Activated CD4-positive, CD25-positive, alpha-beta regulatory T cell treated with anti-CD3 and anti-CD28 coated beads, Interleukin-2, amount 50 U/mL, for 72 hours (primary cell): ENCODE data around the gene UNC5B.
"Not testable (repeated sequence)": the region's sequence is repeated elsewhere in the genome, so short reads cannot be mapped to it uniquely, and the experiment has no call there.

Experiments used
- DNase-seq: peaks from one replicate; pipeline ENCODE4 v3.0.0; 2021

Gene UNC5B

DNA sequence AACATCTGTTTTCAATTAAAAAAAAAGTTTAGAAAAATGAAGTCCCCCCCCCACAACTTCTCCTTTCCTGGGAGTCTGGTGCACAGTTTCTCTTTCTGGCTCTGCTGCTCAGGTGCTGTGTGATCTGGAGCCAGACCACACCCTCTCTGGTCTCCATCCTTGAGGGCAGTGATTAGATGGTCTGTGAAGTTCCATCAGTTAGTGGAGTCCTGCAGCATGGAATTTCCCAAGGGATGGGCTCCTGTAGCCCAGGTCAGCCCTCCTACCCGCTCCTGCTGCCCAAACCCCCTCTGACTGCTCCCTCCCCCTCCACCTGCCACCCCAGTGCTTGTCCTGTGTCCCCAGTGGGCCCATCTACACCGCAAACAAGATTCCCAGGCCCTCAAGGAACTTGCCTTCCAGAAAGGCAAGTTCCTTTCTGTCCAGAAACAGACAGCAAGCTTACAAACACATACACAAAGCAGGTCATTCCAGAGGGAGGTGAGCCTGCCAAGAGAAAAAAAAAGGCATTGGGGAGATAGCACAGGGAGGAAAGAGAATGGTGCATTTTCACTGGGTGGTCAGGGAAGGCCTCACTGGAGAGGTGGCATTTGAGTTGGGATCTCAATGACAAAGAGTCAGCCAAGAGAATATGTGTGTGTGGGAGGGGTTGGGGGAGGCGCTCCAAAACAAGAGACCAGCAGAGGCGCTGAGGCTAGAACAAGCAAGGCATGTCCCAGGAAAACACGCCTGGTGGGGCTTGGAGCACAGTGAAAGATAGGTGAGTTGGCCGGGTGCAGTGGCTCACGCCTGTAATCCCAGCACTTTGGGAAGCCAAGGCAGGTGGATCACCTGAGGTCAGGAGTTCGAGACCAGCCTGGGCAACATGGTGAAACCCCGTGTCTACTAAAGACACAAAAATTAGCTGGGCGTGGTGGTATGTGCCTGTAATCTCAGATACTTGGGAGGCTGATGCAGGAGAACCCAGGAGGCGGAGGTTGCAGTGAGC lies 57.2 kb downstream of the UNC5B start:
- no peak for DNase-seq

DNA sequence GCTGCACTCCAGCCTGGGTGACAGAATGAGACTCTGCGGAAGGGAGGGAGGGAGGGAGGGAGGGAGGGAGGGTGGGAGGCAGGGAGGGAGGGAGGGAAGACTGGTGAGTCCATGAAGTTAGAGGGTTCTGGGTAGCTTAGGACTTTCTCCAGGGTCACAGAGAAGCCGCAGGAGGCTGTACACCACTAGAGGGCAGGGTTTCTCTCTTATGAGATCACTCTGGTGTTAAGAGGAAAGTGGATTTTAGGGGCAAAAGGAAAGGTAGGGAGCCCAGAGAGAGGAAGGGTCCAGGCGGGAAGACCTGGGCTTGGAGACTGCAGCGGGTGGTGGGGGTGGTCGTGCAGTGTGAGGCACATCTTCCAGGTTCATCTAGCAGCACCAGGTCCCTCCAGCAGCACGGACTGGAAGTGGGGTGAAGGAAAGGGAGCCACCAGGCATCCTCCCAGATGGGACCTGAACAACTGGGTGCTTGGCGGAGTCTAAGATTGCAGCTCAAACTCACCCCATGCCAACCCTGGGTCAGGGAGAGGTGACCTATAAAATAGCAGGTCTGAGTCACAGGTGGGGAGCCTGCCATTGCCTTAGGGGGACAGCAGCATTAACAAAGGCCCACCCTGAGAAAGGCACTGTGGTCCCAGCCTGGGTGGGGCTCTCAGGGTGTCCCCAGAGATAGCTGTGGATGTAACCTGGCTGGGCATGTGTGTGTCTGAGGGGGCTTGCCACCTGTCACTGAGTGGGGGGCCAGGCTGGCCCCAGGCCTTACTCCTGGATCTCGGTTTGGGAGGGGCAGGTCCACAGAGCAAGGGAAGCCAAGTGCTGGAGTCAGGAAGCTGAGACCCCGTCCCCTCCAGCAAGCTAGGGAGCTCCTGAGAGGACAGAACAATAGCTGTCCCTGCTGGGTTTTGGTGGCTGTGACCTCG lies 58.2 kb downstream of the UNC5B start:
- DNase-seq: no peak

DNA sequence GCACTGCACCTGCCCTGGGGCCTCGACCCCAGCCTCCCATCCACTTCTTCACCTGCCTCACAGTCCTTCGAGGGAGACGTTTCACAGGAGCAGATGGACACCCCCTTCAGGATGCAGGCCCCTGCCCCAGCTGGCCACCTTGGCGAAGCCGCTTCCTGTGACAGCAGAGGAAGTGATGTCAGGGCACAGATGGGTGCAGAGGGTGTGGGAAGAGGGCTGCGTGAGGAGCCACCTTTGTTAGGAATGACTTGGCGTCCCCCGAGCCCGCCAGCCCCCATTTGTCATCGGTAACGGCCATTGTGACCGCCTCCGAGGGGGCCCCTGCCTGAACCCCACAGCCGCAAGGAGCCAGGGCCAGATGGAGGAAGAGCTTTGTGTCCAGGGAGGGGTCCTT lies 59.3 kb downstream of the UNC5B start:
- no peak for DNase-seq

GRCh38 chr10:71272056-71272771 lies 59.8 kb downstream of the UNC5B start:
- no peak for DNase-seq

GRCh38 chr10:71272974-71273373 lies 60.6 kb downstream of the UNC5B start:
- not testable (repeated sequence) for DNase-seq

DNA sequence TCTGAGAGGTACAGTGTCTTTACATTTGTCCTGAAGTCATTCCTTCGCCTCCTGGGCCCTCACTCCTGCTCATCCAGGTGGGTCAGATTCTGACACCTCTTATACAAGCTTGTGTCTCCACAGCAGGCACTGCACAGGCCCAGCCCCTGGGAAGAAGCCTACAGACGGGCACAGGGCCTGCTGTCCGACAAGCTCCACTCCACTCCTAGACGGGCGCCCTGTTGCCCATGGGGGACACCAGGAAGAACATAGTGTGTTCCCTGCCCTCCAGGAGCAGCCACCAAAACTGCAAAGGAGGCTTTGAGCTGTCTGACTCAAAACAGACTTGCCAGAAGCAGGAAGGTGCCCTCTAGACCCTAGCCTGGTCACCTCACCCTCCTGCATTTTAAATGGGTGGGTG lies 61.1 kb downstream of the UNC5B start:
- DNase-seq: no peak

GRCh38 chr10:71274901-71275796 lies 62.8 kb downstream of the UNC5B start:
- DNase-seq: no peak

DNA sequence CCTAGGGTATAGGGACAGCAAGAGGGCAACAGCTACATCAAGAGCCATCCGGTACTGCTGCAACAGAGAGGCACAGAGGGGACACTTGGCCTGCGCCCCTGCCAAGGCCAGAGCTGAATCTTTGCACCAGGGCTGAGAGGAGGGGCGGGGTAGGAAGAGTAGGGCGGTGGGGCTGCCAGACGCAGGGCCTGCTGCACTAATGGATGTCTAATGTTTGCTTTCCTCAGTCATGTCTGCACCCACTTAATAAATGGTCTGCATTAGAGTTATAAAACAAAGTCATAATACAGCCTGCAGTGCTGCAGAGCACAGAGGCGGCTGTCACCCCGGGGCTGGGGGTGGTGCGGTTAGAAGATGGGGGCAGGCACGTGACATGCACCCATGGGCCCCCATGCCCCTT lies 64.5 kb downstream of the UNC5B start:
- no peak for DNase-seq

- no peak for DNase-seq
Observed at GRCh38 chr10:71277914-71278665, 65.7 kb downstream of the UNC5B start.

DNA sequence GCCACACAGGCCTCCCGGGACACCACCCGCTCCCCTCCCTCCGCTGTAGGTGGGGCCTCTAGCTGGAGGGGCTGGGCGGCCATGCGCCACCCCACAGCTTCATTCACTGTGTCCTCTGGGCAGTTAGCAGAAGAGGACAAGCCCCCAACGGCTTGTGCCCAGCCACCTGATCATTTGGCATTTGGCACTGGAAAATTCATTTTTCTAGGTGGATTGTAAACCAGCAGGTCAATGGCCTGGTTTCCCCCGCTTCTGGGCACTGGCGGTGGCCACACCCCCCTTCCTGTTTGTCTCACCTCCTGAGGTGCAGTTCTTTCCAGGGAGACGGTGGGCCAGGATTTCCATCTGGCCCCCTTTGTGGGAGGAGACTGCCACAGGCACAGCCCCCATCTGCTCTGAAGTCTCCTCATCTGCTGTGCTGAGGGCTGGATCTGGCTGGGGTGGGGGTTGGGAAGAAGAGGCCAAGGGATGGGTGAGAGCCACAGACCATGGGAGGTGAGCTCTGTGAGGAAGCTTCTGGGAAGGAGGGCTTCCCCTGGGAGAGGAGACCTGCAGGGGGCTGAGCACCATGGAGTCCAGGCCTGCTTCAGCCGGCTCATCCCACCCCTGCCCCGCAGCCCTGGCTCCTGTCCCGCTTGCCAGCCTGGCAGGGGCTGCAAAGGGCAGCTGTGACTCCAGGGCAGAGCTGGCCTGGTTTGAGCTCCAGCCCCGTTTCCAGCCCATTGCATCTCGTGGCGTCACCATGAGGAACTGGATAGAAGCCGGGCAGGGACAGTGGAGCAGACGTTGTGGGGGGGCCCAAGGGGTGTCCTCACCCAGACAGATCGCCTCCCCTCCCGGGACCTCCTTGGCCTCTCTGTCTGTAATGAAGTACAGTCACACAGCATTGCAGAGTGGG lies 66.6 kb downstream of the UNC5B start:
- DNase-seq: no peak

- no peak for DNase-seq
Observed at GRCh38 chr10:71279590-71280170, 67.3 kb downstream of the UNC5B start.

DNA sequence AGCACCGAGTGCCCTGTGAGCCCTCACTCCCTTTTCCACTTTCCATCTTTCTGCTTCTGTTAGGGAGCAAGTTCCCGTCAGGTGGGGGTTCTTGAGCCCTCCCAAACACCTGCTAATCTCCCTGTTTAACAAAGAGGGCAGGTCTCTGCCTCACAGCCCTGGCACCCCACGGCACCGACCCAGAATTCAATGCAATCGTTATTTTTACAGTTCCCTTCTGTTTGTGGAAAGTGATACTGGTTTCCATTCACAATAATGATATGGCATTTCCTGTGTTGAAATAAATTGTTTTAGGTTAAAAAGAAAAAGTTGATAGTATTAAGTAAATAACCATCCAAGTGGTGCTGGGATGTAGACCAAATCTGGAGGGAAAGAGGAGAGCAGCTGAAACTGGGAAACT lies 67.8 kb downstream of the UNC5B start:
- no peak for DNase-seq

DNA sequence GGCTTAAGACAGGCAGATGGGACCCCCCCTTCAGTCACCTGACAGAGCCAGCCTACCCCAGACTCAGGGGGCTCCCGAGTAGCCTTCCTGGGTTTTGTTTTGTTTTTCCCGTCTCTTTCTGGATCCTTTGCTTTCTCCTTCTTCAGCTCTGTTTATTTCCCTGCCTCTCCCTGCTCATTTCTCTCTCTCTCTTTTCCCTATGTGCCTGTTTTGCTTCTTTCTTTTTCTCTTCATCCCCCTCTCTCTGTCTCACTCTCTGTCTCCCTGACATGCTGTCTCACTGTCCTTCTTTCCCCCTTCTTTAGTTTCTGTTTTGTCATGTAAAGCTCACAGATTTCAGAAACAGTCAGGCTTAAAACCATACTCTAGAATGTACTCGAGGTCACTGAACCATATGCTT lies 68.5 kb downstream of the UNC5B start:
- no peak for DNase-seq

DNA sequence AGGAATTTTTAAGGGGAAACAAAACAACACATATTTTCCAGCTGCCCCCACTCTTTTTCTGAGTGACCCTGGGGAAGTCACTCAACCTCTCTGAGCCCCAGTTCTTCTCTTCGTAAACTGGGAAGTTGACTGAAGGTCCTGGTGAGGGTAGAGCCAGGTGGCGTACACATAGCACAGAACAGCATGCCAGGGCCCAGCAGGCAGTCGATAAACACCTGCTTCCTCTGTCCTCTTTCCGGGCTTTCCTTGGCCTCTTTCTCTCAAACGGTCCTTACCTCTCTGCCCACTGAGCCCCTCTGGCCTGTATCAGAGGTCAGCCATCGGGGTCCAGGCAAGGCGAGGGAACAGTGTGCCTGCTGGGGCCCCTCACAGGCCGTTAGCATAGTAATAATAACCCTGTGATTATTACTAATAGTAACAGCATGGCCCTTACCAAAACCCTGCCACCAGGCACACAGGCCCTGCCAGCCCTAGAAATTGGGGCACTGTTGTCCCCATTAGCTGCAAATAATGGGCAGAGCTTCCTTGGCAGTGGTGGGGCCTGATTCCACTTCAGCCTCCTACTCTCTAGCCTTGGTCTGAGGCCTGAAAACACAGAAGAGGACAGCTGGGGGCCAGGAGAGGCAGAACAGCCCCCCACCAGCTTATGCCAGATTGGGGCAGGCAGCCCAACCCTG lies 69.4 kb downstream of the UNC5B start:
- DNase-seq: no peak

GRCh38 chr10:71282323-71282680 lies 69.9 kb downstream of the UNC5B start:
- no peak for DNase-seq

GRCh38 chr10:71283410-71283809 lies 71.0 kb downstream of the UNC5B start:
- DNase-seq: no peak

DNA sequence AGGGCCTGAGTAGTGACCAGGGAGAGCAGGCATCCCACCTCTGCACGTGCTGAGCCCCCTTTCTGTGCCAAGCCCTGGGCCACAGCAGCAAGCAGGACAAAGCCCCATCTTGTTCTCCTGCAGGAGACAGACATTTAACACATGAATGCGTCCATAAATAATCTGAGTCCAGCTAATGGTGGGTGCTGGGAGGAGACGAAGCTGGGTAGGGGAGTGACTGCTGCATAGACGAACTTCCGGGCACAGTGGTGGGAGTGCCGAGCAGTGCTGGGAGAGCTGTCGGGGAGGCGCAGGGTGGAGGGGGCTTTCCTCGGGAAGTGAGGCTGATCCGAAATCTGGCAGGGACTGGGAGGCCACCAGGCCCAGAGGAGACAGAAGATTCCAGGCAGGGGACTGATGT lies 71.5 kb downstream of the UNC5B start:
- DNase-seq: no peak

DNA sequence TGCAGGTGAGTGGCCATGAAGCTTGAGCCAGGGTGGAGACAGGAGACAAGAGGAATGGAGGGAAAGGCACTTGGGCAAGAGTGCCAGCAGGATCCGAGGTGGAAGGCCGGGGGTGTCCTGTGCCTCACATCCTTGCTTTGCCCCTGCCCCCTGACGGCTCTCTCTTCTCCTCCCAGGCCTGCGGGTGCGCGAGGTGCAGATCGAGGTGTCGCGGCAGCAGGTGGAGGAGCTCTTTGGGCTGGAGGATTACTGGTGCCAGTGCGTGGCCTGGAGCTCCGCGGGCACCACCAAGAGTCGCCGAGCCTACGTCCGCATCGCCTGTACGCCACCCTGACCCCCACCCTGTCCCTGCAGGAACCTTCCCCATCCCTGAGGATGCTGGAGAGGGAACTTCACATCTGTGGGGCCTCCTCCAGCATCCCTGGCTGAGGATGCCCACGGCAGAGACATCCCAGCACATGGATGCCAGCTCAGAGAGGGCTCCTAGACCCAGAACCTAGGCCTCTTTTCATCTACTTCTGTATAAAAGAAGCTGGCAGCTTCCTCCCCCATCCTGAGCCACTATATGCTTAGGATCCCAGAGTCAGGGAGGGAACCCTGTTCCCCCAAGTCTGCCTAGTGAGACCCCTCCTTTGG lies 72.3 kb downstream of the UNC5B start:
- no peak for DNase-seq

DNA sequence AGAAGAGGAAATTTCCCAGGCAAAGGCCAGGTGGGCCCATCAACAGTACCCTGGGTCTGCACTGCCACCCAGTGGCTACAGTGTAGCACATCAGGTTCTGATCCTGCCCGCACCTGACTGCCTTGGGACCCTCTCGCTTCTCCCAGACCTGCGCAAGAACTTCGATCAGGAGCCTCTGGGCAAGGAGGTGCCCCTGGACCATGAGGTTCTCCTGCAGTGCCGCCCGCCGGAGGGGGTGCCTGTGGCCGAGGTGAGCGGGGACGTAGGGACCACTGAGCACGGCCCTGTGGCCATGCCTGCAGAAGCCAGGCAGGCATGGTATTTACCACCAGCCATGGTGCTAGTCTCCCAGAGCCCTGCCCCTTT lies 72.8 kb downstream of the UNC5B start:
- no peak for DNase-seq
